GM12892 (cell line): ENCODE measurements around the gene PPFIA3.

Source experiments
- POLR2A ChIP-seq: IDR thresholded peaks from 2 replicates; pipeline ENCODE4 v1.6.1; 2011; ENCODE audit warnings: low read depth, low read length, control low read depth
- POLR2AphosphoS5 ChIP-seq: IDR thresholded peaks from 2 replicates; pipeline ENCODE4 v1.6.1; 2011; ENCODE audit warnings: low read depth, low read length, control low read depth
- TAF1 ChIP-seq: IDR thresholded peaks from 2 replicates; pipeline ENCODE4 v1.6.1; 2011; ENCODE audit warnings: low read depth, mild to moderate bottlenecking, control low read depth, low read length, borderline replicate concordance

DNA sequence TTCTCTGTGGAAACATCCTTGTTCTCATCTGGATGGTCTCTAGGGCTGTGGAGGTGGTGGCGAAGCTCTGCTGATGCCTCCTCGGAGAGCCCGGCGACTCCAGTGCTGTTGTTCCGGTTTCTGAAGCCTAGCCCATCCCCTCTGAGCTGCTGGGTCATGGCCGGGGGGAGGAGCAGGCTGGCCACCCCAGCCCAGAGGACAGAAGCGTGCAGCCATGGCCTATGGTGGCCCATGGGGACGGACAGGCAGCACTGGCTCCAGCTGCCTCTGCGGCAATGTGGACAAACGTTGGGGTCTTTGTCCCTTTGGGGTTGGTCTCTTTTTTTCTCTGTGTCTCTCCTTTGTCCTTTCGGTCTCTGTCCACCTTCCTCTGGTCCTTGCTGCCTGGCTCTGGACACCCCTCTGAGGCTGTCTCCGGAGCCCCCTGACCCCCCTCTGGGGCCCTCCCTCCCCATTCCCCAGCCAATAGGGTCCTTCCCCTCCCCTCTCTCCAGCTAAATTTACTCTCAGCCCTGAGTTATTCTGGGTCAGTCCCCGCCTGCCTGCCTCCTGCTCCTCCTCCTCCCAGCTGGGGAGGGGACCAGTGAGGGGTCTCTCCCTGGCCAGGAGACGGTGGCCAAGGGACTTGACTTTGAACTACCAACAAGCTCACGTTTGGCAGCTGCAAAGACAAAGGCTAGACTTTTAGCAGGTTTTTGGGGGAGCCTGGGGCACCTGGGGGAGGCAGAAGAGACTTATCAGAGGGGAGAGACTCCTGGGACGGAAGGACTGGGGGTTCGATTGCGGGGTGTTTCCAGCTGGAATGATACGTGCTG, 35.9 kb downstream of the PPFIA3 start, which contains the start of gene HRC:
- TF ChIP-seq POLR2A (no peak), POLR2AphosphoS5 (no peak), TAF1 (no peak)
